CD4-positive, alpha-beta T cell treated with Interleukin-1 beta for 1 hour (primary cell): ENCODE data around the gene GALNT17.
"Not testable (repeated sequence)": the region's sequence is repeated elsewhere in the genome, so short reads cannot be mapped to it uniquely, and the experiment has no call there.

Experiments used
- DNase-seq, 2 donors: peaks; one replicate each; pipeline ENCODE4 v3.0.0-alpha.2; 2020 to 2022

Gene GALNT17

GRCh38 chr7:71171476-71171875 is 39.5 kb downstream of the GALNT17 start:
- DNase-seq = no peak

GRCh38 chr7:71173955-71174354 is 42.0 kb downstream of the GALNT17 start:
- DNase-seq = no peak

- DNase-seq = no peak
These were observed 50.5 kb downstream of the GALNT17 start for GRCh38 chr7:71182438-71182935.

- no peak for DNase-seq
These were observed 52.2 kb downstream of the GALNT17 start for GRCh38 chr7:71184136-71184535.

GRCh38 chr7:71184609-71185008 is 52.7 kb downstream of the GALNT17 start:
- no peak for DNase-seq

GRCh38 chr7:71186535-71187057 is 54.7 kb downstream of the GALNT17 start:
- no peak for DNase-seq

GRCh38 chr7:71191771-71192170 is 59.8 kb downstream of the GALNT17 start:
- no peak for DNase-seq

GRCh38 chr7:71193099-71193810 is 61.3 kb downstream of the GALNT17 start:
- DNase-seq = no peak

- no peak for DNase-seq
These were observed 66.4 kb downstream of the GALNT17 start for GRCh38 chr7:71198391-71198790.

GRCh38 chr7:71198887-71199286 is 66.9 kb downstream of the GALNT17 start:
- no peak for DNase-seq

GRCh38 chr7:71206184-71206583 is 74.2 kb downstream of the GALNT17 start:
- no peak for DNase-seq

- DNase-seq = no peak
These were observed 76.9 kb downstream of the GALNT17 start for GRCh38 chr7:71208881-71209280.

GRCh38 chr7:71209484-71209883 is 77.5 kb downstream of the GALNT17 start:
- DNase-seq = not testable (repeated sequence)

GRCh38 chr7:71210220-71210619 is 78.3 kb downstream of the GALNT17 start:
- no peak for DNase-seq

- not testable (repeated sequence) for DNase-seq
These were observed 80.5 kb downstream of the GALNT17 start for GRCh38 chr7:71212433-71212832.

GRCh38 chr7:71216211-71216610 is 84.3 kb downstream of the GALNT17 start:
- no peak for DNase-seq

GRCh38 chr7:71220210-71220695 is 88.3 kb downstream of the GALNT17 start:
- no peak for DNase-seq

GRCh38 chr7:71221049-71221448 is 89.1 kb downstream of the GALNT17 start:
- DNase-seq = no peak

- no peak for DNase-seq
These were observed 89.6 kb downstream of the GALNT17 start for GRCh38 chr7:71221549-71221948.

GRCh38 chr7:71227126-71227525 is 95.2 kb downstream of the GALNT17 start:
- no peak for DNase-seq

GRCh38 chr7:71229148-71229547 is 97.2 kb downstream of the GALNT17 start:
- no peak for DNase-seq

- DNase-seq = no peak
These were observed 97.8 kb downstream of the GALNT17 start for GRCh38 chr7:71229699-71230098.

- DNase-seq = no peak
These were observed 103.3 kb downstream of the GALNT17 start for GRCh38 chr7:71235253-71235652.
